ENCODE measurements around the gene IQCH.
"Not testable (repeated sequence)": the region's sequence is repeated elsewhere in the genome, so short reads cannot be mapped to it uniquely, and the experiment has no call there.

The IQCH gene

GRCh38 chr15:67254238-67255175 lies at the start of gene IQCH, which contains the start of gene AAGAB:
TSS of gene IQCH (plus strand) at chr15:67254786. CDS start at chr15:67254897, 111 bp downstream.
TSS of gene AAGAB (minus strand) at chr15:67254661. CDS start at chr15:67254631, 30 bp downstream.
- DNase-seq = peak; percentile 69 to 83

GRCh38 chr15:67207555-67208207 lies 46.9 kb upstream of the IQCH start:
- DNase-seq = no peak

- DNase-seq = no peak
Observed at GRCh38 chr15:67208396-67208795, 46.2 kb upstream of the IQCH start.

GRCh38 chr15:67210555-67211168 lies 43.9 kb upstream of the IQCH start:
- DNase-seq = no peak

- no peak for DNase-seq
Observed at GRCh38 chr15:67212684-67213367, 41.8 kb upstream of the IQCH start.

GRCh38 chr15:67215102-67215501 lies 39.5 kb upstream of the IQCH start:
- no peak for DNase-seq

GRCh38 chr15:67216859-67217258 lies 37.7 kb upstream of the IQCH start:
- no peak for DNase-seq

- no peak for DNase-seq
Observed at GRCh38 chr15:67218428-67218827, 36.2 kb upstream of the IQCH start.

GRCh38 chr15:67219288-67219687 lies 35.3 kb upstream of the IQCH start:
- no peak for DNase-seq

- no peak for DNase-seq
Observed at GRCh38 chr15:67224889-67225288, 29.7 kb upstream of the IQCH start.

- DNase-seq = no peak
Observed at GRCh38 chr15:67225336-67225735, 29.2 kb upstream of the IQCH start.

GRCh38 chr15:67227431-67227830 lies 27.2 kb upstream of the IQCH start:
- DNase-seq = no peak

- DNase-seq = no peak
Observed at GRCh38 chr15:67227846-67228245, 26.7 kb upstream of the IQCH start.

- DNase-seq = no peak
Observed at GRCh38 chr15:67228286-67228685, 26.3 kb upstream of the IQCH start.

- no peak for DNase-seq
Observed at GRCh38 chr15:67230504-67230903, 24.1 kb upstream of the IQCH start.

GRCh38 chr15:67232591-67232990 lies 22.0 kb upstream of the IQCH start:
- DNase-seq = no peak

GRCh38 chr15:67240235-67241131 lies 14.1 kb upstream of the IQCH start:
- DNase-seq = no peak

- no peak for DNase-seq
Observed at GRCh38 chr15:67241132-67241855, 13.3 kb upstream of the IQCH start.

GRCh38 chr15:67242708-67243111 lies 11.9 kb upstream of the IQCH start:
- no peak for DNase-seq

- no peak for DNase-seq
Observed at GRCh38 chr15:67244971-67245478, 9.6 kb upstream of the IQCH start.

GRCh38 chr15:67246606-67247005 lies 8.0 kb upstream of the IQCH start:
- DNase-seq = not testable (repeated sequence)

Data from NCI-H187 (cell line).